Measurements from ENCODE around the gene PPP1R15B. TPM values are rescaled to one million over a fixed set of nuclear protein-coding genes. Genes with fewer than 3 reads are reported as not detected.

The PPP1R15B gene
- total RNA-seq, 1 experiment from 2014 or later = 30.7 TPM

- peak; percentile 29 for DNase-seq (ENCODE audit: low spot score)
- in situ Hi-C loops (cut with HindIII; ENCODE audit: low sequenced_read_pairs) = no loop called here
Observed at GRCh38 chr1:204377800-204378668, 33.6 kb downstream of the PPP1R15B start.

- in situ Hi-C loops (cut with HindIII; ENCODE audit: low sequenced_read_pairs) = no loop called here
- DNase-seq (ENCODE audit: low spot score) = peak; percentile 23
Observed at GRCh38 chr1:204376919-204377799, 34.5 kb downstream of the PPP1R15B start.

DNA sequence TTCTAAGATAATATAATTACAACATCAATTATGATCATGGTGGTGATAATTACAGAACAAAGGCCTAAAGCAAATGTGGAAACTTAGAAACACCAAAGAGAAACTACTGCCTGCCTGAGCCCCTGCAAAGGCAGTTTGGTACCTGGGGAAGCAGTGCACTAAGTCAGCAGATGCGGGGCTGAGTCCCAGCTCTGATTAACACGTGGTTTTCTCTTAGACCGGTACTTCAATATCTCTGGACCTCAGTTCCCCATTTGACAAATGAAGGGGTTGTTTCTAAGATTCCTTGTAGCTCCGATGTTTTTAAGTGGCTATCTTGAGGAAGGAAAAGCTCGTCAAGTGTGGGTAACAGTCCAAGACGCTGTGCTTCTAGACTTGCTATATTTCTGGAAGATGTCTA is 35.2 kb downstream of the PPP1R15B start:
- DNase-seq (ENCODE audit: low spot score) = peak; percentile 27
- in situ Hi-C loops (cut with HindIII; ENCODE audit: low sequenced_read_pairs) = no loop called here

- in situ Hi-C loops (cut with HindIII; ENCODE audit: low sequenced_read_pairs) = no loop called here
Observed at GRCh38 chr1:204373911-204374310, 37.7 kb downstream of the PPP1R15B start.

GRCh38 chr1:204370176-204370575 is 41.4 kb downstream of the PPP1R15B start:
- in situ Hi-C loops (cut with HindIII; ENCODE audit: low sequenced_read_pairs) = no loop called here
- no peak for DNase-seq (ENCODE audit: low spot score)

More at GRCh38 chr1:204373911-204374310, 37.7 kb downstream of the PPP1R15B start:
- no peak for DNase-seq (ENCODE audit: low spot score)

- in situ Hi-C loops (cut with HindIII; ENCODE audit: low sequenced_read_pairs) = no loop called here
- DNase-seq (ENCODE audit: low spot score) = peak; percentile 27
Observed at GRCh38 chr1:204368996-204369726, 42.5 kb downstream of the PPP1R15B start.

DNA sequence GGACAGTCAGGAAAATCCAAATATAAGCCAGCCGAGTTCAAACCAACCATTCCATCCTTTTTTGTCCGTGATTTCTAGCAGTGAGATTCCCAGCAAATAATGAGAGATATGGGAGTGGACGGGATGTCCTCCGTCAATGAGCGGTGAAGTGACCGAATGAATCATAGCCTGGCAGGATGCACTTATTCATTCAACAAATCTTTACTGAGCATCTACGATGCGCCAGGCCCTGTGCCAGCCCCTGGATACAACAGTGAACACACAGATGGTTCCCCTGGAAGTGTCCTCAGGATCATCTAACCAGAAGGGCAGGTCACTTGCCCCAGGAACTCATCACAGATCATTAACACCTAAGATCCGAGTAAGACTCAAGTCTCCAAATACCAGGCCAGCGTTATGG is 43.7 kb downstream of the PPP1R15B start:
- in situ Hi-C loops (cut with HindIII; ENCODE audit: low sequenced_read_pairs) = no loop called here
- peak; percentile 19 for DNase-seq (ENCODE audit: low spot score)

- no peak for DNase-seq (ENCODE audit: low spot score)
- in situ Hi-C loops (cut with HindIII; ENCODE audit: low sequenced_read_pairs) = no loop called here
Observed at GRCh38 chr1:204367193-204367858, 44.3 kb downstream of the PPP1R15B start.

- in situ Hi-C loops (cut with HindIII; ENCODE audit: low sequenced_read_pairs) = no loop called here
- no peak for DNase-seq (ENCODE audit: low spot score)
Observed at GRCh38 chr1:204366759-204367158, 44.9 kb downstream of the PPP1R15B start.

- in situ Hi-C loops (cut with HindIII; ENCODE audit: low sequenced_read_pairs) = no loop called here
- DNase-seq (ENCODE audit: low spot score) = peak; percentile 87
Observed at GRCh38 chr1:204363335-204364114, 48.1 kb downstream of the PPP1R15B start.

DNA sequence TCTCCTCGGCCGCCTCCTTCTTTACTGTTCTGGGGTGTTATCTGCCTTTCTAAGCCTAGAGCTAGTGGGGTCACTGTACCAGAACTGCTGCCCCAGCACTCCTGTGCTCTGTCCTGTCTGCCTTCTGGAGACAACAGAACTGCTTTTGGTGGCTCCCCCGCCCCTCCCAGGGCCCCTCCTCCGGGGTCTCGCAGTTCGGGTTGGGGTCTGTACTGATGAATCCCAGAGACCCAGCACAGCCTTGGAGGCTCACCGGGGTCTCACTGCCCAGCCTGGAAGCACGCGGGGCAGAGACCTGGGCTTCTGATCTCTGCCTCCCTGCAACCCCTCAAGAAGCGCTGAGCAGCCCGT is 48.7 kb downstream of the PPP1R15B start:
- in situ Hi-C loops (cut with HindIII; ENCODE audit: low sequenced_read_pairs) = no loop called here
- DNase-seq (ENCODE audit: low spot score) = no peak

GRCh38 chr1:204361781-204362180 is 49.8 kb downstream of the PPP1R15B start:
- in situ Hi-C loops (cut with HindIII; ENCODE audit: low sequenced_read_pairs) = no loop called here

GRCh38 chr1:204361341-204361771 is 50.3 kb downstream of the PPP1R15B start:
- peak; percentile 72 for DNase-seq (ENCODE audit: low spot score)
- in situ Hi-C loops (cut with HindIII; ENCODE audit: low sequenced_read_pairs) = no loop called here

More at GRCh38 chr1:204361781-204362180, 49.8 kb downstream of the PPP1R15B start:
- DNase-seq (ENCODE audit: low spot score) = peak; percentile 57

DNA sequence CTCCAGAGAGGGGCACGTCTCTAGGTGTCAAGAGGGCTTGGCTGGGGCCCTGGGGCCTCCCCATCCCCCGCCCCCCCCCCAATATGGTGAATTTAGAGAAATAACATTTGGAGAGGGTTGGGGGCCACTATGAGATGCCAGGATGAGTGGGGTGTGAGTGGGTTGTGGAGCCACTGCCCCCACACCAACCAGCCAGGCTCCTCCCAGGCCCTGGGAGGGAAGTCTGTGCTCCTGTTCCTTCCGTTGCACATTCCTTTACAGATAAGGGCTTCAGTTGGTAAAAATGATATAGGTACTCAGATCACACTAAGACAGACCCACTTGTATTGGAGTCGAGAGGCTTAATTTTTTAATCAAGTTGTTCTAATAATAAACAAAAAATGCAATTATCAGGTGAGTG is 51.3 kb downstream of the PPP1R15B start:
- in situ Hi-C loops (cut with HindIII; ENCODE audit: low sequenced_read_pairs) = no loop called here
- DNase-seq (ENCODE audit: low spot score) = no peak

GRCh38 chr1:204359474-204360255 is 52.0 kb downstream of the PPP1R15B start, which contains the start of gene PLEKHA6:
PLEKHA6 (minus strand) TSS chr1:204359929; CDS start chr1:204273727, 86,202 bp downstream.
- in situ Hi-C loops (cut with HindIII; ENCODE audit: low sequenced_read_pairs) = no loop called here
- peak; percentile 91 for DNase-seq (ENCODE audit: low spot score)

DNA sequence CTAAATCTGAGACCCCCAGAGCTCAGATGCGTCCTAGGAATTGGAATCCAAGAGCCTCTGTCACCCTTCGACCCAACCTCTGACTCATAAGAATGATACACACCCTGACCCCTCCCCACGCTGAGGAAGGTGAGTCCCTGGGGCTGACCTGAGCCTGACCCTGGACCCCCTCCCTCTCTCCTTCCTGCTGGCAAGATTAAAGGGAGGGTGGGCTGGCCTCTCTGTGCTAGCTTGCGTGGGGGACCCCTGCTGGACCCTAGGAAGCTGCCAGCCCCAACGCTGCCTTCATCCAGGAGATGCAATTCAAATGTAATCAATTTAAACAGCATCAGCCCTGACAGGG is 52.5 kb downstream of the PPP1R15B start:
- DNase-seq (ENCODE audit: low spot score) = no peak
- in situ Hi-C loops (cut with HindIII; ENCODE audit: low sequenced_read_pairs) = no loop called here

GRCh38 chr1:204358605-204359004 is 53.0 kb downstream of the PPP1R15B start:
- peak; percentile 59 for DNase-seq (ENCODE audit: low spot score)
- in situ Hi-C loops (cut with HindIII; ENCODE audit: low sequenced_read_pairs) = no loop called here
